ENCODE results near the gene SLC27A6. TPM values are rescaled to one million over a fixed set of nuclear protein-coding genes. Genes with fewer than 3 reads are reported as not detected.
"Not testable (repeated sequence)": the region's sequence is repeated elsewhere in the genome, so short reads cannot be mapped to it uniquely, and the experiment has no call there.

Gene SLC27A6
- total RNA-seq = 10 to 100 TPM in 1 of 8 experiments, 1 to 10 TPM in 6, under 1 TPM in 1; 0.29 to 26.9 (median 1.6) TPM

- H3K27ac ChIP-seq = no peak within 1 kb of the TSS
- WGBS, 10 experiments = 0 to 15% (median 5%) methylated on average over 2 to 13 of the region's 51 CpGs; no CpG with 5 or more reads in 3 of the 10 experiments
- H3K4me1 ChIP-seq (replicated peaks in 1 of 2) = no peaks in the 10 kb centered on the region
- in situ Hi-C loops (cut with MboI; ENCODE audit: low pct_unique_long_range_greater_than_20kb in 2 of 9, low sequenced_read_pairs in 9 of 9, unreplicated experiment in 9 of 9) = no loop called here
- peak; percentile 76 to 97 (median 92) for ATAC-seq (replicated peaks in 6 of 8)
- peak within 1 kb of the TSS; percentile 29 to 39 (median 35) for H3K4me3 ChIP-seq
These were observed at the start of gene SLC27A6 for GRCh38 chr5:128965011-128965637. SLC27A6 (plus strand) TSS chr5:128965488; CDS start chr5:128966138, 650 bp downstream.

- Histone ChIP-seq H3K4me1 (replicated peaks in 1 of 2) (no peaks in the 10 kb centered on the region), H3K4me3 (no peak overlapping the region), H3K27ac (no peak overlapping the region)
- 17 to 100% (median 76%) methylated on average over 1 to 2 of the region's 2 CpGs; no CpG with 5 or more reads in 2 of the 10 experiments for WGBS, 10 experiments
- ATAC-seq (replicated peaks in 6 of 8) = no peak
- in situ Hi-C loops (cut with MboI; ENCODE audit: low pct_unique_long_range_greater_than_20kb in 2 of 9, low sequenced_read_pairs in 9 of 9, unreplicated experiment in 9 of 9) = loop anchor here in 2 of 9 experiments (25.0 kb wide), 2 partner anchors 843 to 868 kb away; no protein-coding TSS in a partner anchor
These were observed 45.7 kb upstream of the SLC27A6 start for GRCh38 chr5:128919542-128919941.

GRCh38 chr5:128920345-128921215 lies 44.7 kb upstream of the SLC27A6 start:
- H3K27ac ChIP-seq = no peak overlapping the region
- no peak overlapping the region for H3K4me3 ChIP-seq
- WGBS, 10 experiments = 0 to 100% (median 73%) methylated on average over 1 to 2 of the region's 2 CpGs; no CpG with 5 or more reads in 1 of the 10 experiments
- H3K4me1 ChIP-seq (replicated peaks in 1 of 2) = no peaks in the 10 kb centered on the region
- in situ Hi-C loops (cut with MboI; ENCODE audit: low pct_unique_long_range_greater_than_20kb in 2 of 9, low sequenced_read_pairs in 9 of 9, unreplicated experiment in 9 of 9) = loop anchor here in 2 of 9 experiments (25.0 kb wide), 2 partner anchors 842 to 867 kb away; no protein-coding TSS in a partner anchor
- ATAC-seq (replicated peaks in 6 of 8) = peak in 3 of 8 experiments; percentile 48 to 95 (median 93)

GRCh38 chr5:128924299-128924698 lies 41.0 kb upstream of the SLC27A6 start:
- Histone ChIP-seq H3K4me1 (replicated peaks in 1 of 2) (no peaks in the 10 kb centered on the region), H3K4me3 (no peak overlapping the region), H3K27ac (no peak overlapping the region)
- ATAC-seq (replicated peaks in 6 of 8) = no peak
- in situ Hi-C loops (cut with MboI; ENCODE audit: low pct_unique_long_range_greater_than_20kb in 2 of 9, low sequenced_read_pairs in 9 of 9, unreplicated experiment in 9 of 9) = loop anchor here in 2 of 9 experiments (25.0 kb wide), 2 partner anchors 838 to 863 kb away; no protein-coding TSS in a partner anchor
- whole genome bisulfite sequencing, 10 experiments = 8 to 92% (median 31%) methylated on average over 1 to 2 of the region's 2 CpGs; no CpG with 5 or more reads in 3 of the 10 experiments

- Histone ChIP-seq H3K4me3 (no peak overlapping the region), H3K4me1 (replicated peaks in 1 of 2) (no peaks in the 10 kb centered on the region), H3K27ac (no peak overlapping the region)
- WGBS, 10 experiments = 20 to 90% (median 68%) methylated on average over 1 to 4 of the region's 4 CpGs; no CpG with 5 or more reads in 1 of the 10 experiments
- in situ Hi-C loops (cut with MboI; ENCODE audit: low pct_unique_long_range_greater_than_20kb in 2 of 9, low sequenced_read_pairs in 9 of 9, unreplicated experiment in 9 of 9) = no loop called here
- ATAC-seq (replicated peaks in 6 of 8) = peak in 5 of 8 experiments; percentile 19 to 44 (median 36)
These were observed 39.3 kb upstream of the SLC27A6 start for GRCh38 chr5:128925973-128926372.

GRCh38 chr5:128927644-128928043 lies 37.6 kb upstream of the SLC27A6 start:
- Histone ChIP-seq H3K27ac (no peak overlapping the region), H3K4me1 (replicated peaks in 1 of 2) (no peaks in the 10 kb centered on the region), H3K4me3 (no peak overlapping the region)
- ATAC-seq (replicated peaks in 6 of 8) = no peak
- in situ Hi-C loops (cut with MboI; ENCODE audit: low pct_unique_long_range_greater_than_20kb in 2 of 9, low sequenced_read_pairs in 9 of 9, unreplicated experiment in 9 of 9) = no loop called here
- 8 to 69% (median 60%) methylated on average over 1 to 3 of the region's 3 CpGs; no CpG with 5 or more reads in 2 of the 10 experiments for WGBS, 10 experiments

- H3K27ac ChIP-seq; ATAC-seq (replicated peaks in 6 of 8); H3K4me1 ChIP-seq (replicated peaks in 1 of 2); in situ Hi-C loops (cut with MboI; ENCODE audit: low pct_unique_long_range_greater_than_20kb in 2 of 9, low sequenced_read_pairs in 9 of 9, unreplicated experiment in 9 of 9); H3K4me3 ChIP-seq: not testable (repeated sequence)
- 0 to 96% (median 50%) methylated on average over 1 to 3 of the region's 4 CpGs; no CpG with 5 or more reads in 5 of the 10 experiments for WGBS, 10 experiments
These were observed 33.1 kb upstream of the SLC27A6 start for GRCh38 chr5:128932232-128932631.

GRCh38 chr5:128943100-128943499 lies 22.2 kb upstream of the SLC27A6 start:
- H3K4me3 ChIP-seq; ATAC-seq (replicated peaks in 6 of 8); H3K27ac ChIP-seq; in situ Hi-C loops (cut with MboI; ENCODE audit: low pct_unique_long_range_greater_than_20kb in 2 of 9, low sequenced_read_pairs in 9 of 9, unreplicated experiment in 9 of 9); H3K4me1 ChIP-seq (replicated peaks in 1 of 2): not testable (repeated sequence)
- 83% methylated on average over 2 of the region's 9 CpGs; no CpG with 5 or more reads in 9 of the 10 experiments for WGBS, 10 experiments

- 27 to 100% (median 86%) methylated on average over 1 to 3 of the region's 3 CpGs; no CpG with 5 or more reads in 1 of the 10 experiments for WGBS, 10 experiments
- Histone ChIP-seq H3K27ac (no peak overlapping the region), H3K4me1 (replicated peaks in 1 of 2) (no peaks in the 10 kb centered on the region), H3K4me3 (no peak overlapping the region)
- in situ Hi-C loops (cut with MboI; ENCODE audit: low pct_unique_long_range_greater_than_20kb in 2 of 9, low sequenced_read_pairs in 9 of 9, unreplicated experiment in 9 of 9) = no loop called here
- no peak for ATAC-seq (replicated peaks in 6 of 8)
These were observed 15.3 kb upstream of the SLC27A6 start for GRCh38 chr5:128949847-128950546.

GRCh38 chr5:128951301-128951700 lies 14.0 kb upstream of the SLC27A6 start:
- in situ Hi-C loops (cut with MboI; ENCODE audit: low pct_unique_long_range_greater_than_20kb in 2 of 9, low sequenced_read_pairs in 9 of 9, unreplicated experiment in 9 of 9); H3K27ac ChIP-seq; H3K4me1 ChIP-seq (replicated peaks in 1 of 2); ATAC-seq (replicated peaks in 6 of 8); H3K4me3 ChIP-seq: not testable (repeated sequence)
- 29 to 100% (median 76%) methylated on average over 2 to 6 of the region's 6 CpGs; no CpG with 5 or more reads in 1 of the 10 experiments for WGBS, 10 experiments

- Histone ChIP-seq H3K4me1 (replicated peaks in 1 of 2) (no peaks in the 10 kb centered on the region), H3K4me3 (no peak overlapping the region), H3K27ac (no peak overlapping the region)
- in situ Hi-C loops (cut with MboI; ENCODE audit: low pct_unique_long_range_greater_than_20kb in 2 of 9, low sequenced_read_pairs in 9 of 9, unreplicated experiment in 9 of 9) = no loop called here
- ATAC-seq (replicated peaks in 6 of 8) = no peak
- 0 to 92% (median 72%) methylated on average over 1 to 2 of the region's 2 CpGs; no CpG with 5 or more reads in 4 of the 10 experiments for WGBS, 10 experiments
These were observed 9.1 kb upstream of the SLC27A6 start for GRCh38 chr5:128956164-128956563.

GRCh38 chr5:128962211-128962610 lies 3.1 kb upstream of the SLC27A6 start:
- H3K4me3 ChIP-seq = no peak overlapping the region
- WGBS, 10 experiments = 0 to 100% (median 54%) methylated on average over 1 to 5 of the region's 6 CpGs; no CpG with 5 or more reads in 4 of the 10 experiments
- no peaks in the 10 kb centered on the region for H3K4me1 ChIP-seq (replicated peaks in 1 of 2)
- in situ Hi-C loops (cut with MboI; ENCODE audit: low pct_unique_long_range_greater_than_20kb in 2 of 9, low sequenced_read_pairs in 9 of 9, unreplicated experiment in 9 of 9) = no loop called here
- H3K27ac ChIP-seq = no peak overlapping the region
- ATAC-seq (replicated peaks in 6 of 8) = no peak
